Head of caudate nucleus (tissue), 42 donors: ENCODE results near the gene TMEM31.
"Not testable (repeated sequence)": the region's sequence is repeated elsewhere in the genome, so short reads cannot be mapped to it uniquely, and the experiment has no call there.

Experiments
- DNase-seq, 42 donors: peaks; one replicate each; pipeline versions ENCODE4 v3.0.0 to v3.0.0-alpha.2; 2020 to 2021; ENCODE audit warnings: mixed read lengths in 7 of 42
- intact Hi-C: fragments of 100-400 bp; cut with DNase I; formaldehyde crosslinking; loops from one replicate; pipeline ENCODE4 v1.15.0; 2022

The TMEM31 gene

DNA sequence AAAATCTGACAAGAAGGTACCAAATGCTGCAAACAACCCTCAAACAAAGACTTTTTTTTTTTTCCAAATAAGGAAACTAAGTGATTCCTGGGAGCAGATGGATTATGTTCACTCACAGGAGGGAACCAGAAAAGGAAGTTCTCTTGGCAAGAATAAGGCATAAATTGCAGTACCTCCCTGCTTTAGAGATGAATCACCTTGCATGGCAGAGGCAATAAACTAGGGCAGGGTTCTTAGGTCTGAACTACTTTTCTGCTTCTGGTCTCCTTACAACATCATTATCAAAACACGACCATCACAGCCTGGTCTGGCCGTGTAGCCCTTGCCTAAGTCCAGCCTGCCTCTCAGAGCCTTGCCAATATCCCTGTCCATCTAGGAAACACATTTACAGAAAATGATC, 6.3 kb downstream of the TMEM31 start:
- DNase-seq: no peak
- intact Hi-C loops: no loop called here

- intact Hi-C loops: no loop called here
- DNase-seq: no peak
These were observed 7.4 kb downstream of the TMEM31 start for GRCh38 chrX:103718120-103718519.

- DNase-seq: no peak
These were observed 11.8 kb downstream of the TMEM31 start for GRCh38 chrX:103722505-103722904.

GRCh38 chrX:103726477-103726876, 15.8 kb downstream of the TMEM31 start:
- no peak for DNase-seq
- intact Hi-C loops: no loop called here

More at GRCh38 chrX:103722505-103722904, 11.8 kb downstream of the TMEM31 start:
- intact Hi-C loops: no loop called here

GRCh38 chrX:103727115-103727514, 16.4 kb downstream of the TMEM31 start:
- intact Hi-C loops: no loop called here
- no peak for DNase-seq

DNA sequence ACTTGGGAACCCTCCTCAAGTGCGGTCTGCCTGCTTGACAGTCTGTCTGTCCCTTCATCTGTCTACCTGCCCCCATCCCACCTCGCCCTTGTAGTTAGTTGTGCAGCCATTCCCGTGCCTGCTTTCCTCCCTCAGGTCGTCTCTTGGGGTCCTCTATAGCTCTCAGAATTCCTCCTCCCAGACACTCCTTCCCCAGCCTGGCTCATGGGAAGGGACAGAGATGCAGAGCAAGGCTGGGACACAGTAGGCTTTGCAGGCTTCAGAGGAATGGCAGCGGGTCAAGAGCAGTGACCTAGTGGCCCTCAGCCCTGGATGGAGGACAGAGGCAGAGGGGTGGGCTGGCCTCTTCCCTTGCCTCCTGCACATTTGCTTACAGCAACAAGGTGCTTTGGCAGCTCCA, 18.3 kb downstream of the TMEM31 start:
- intact Hi-C loops: no loop called here
- DNase-seq: peak in 1 of 42 donors; percentile 5

GRCh38 chrX:103730147-103730795, 19.6 kb downstream of the TMEM31 start:
- peak in 1 of 42 donors; percentile 2 for DNase-seq
- intact Hi-C loops: no loop called here

- intact Hi-C loops: no loop called here
- no peak for DNase-seq
These were observed 20.2 kb downstream of the TMEM31 start for GRCh38 chrX:103730796-103731493.

GRCh38 chrX:103733017-103733416, 22.3 kb downstream of the TMEM31 start:
- intact Hi-C loops: no loop called here

DNA sequence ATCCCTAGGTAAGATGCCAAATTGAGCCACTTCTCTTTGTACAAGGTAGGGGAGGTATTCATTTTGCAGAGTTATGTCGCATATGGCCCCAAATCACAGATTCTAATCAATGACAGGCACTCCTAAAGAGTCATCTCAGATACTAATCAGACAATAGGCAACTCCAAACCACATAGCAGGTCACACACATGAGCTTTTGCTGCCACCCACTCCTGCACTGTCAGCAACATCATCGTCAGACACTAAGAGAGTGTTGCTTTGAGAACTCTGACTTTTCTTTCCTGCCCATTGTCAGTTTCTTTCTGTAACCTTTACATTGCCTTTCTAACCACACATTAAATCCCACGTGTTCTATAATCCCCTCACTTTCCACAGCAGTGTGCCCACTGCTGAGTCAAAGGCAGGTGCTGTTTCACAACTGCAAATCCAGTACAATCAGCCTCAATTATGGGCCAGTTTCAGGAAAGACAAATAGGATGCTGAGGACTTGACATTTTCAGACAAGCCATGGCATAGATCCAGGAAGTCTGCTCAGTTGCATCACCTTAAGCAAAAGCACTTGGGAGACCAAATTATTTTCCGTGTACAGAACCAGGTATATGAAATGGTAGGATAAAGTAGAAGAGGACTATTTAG, 23.5 kb downstream of the TMEM31 start:
- intact Hi-C loops: no loop called here
- DNase-seq: peak in 4 of 42 donors; percentile 2 to 40 (median 22)

More at GRCh38 chrX:103733017-103733416, 22.3 kb downstream of the TMEM31 start:
- no peak for DNase-seq

DNA sequence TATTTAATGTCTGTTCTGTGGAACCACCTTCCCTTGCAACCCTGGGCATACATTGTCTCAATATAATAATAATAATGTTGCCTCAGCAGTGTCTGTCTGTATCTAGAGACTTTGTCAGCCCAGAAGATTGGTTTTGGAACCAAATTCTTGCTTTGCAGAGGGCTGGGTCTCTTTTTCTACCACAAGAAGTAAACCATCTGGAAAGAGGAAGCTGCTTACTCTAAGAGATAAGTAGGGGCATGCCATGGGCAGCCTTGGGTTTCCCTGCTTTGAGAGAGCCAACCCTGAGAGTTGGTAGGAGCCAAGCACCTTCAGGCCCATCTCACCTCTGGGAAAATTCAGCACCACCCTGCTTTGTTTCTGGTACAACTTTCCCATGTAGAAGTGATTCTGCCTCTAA, 27.0 kb downstream of the TMEM31 start:
- intact Hi-C loops: no loop called here
- no peak for DNase-seq

DNA sequence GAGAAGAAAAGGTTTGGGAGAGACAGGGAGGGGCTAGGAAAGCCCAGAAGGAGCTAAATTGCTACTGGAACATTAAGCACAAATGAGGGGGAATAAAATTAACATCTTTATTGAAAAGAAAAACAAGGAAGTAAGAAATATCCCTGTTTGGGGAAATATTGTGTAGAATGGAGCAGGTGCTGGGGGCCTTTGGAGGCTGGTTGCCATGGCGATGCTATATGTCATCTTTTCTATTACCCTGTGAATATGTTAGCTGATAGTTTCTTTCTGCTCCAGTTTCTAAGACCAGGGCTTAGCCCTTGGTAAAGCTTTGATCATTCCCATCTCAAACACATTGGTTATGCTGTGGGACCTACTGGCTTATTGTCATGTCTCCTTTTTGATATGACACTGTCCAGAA, 28.7 kb downstream of the TMEM31 start:
- intact Hi-C loops: no loop called here
- no peak for DNase-seq

GRCh38 chrX:103741879-103742278, 31.2 kb downstream of the TMEM31 start:
- DNase-seq: no peak
- intact Hi-C loops: no loop called here

DNA sequence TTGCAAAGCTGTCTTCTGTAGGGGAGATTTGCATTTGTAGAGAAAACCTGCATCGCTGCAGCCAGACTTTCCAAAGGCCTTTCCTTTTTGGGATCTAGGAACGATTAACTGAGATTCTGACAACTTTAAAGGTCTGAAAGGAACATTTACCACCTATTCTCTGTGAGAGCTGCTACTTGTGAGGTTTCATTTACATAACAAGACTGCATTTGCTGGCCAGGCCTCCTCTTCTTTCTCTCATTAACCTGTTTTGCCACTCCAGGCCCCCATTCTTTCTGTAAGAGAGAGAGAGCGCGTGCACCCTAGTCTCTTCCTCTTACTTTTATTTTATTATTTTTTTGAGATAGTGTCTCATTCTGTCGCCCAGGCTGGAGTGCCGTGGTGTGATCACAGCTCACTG, 31.6 kb downstream of the TMEM31 start:
- intact Hi-C loops: no loop called here
- DNase-seq: no peak

DNA sequence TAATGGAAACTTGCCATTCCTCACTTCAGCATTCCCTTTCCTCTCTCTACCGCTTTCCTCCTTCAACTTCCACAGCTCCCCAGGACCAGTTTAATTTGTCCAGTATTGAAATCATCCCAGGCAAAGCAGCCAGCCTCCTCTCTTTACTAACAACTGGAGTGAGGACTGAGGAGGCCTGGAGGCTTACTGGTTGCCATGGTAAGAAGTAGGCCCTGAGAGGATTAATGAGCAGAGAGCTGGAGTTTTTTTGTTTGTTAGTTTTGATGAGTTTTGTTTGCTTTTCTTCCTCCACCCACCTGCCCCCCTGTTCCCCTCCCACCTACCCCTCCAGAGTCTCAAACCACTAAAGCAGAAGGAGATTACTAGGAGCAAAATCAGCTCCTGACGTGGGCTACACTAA, 36.5 kb downstream of the TMEM31 start:
- intact Hi-C loops: no loop called here
- no peak for DNase-seq

GRCh38 chrX:103754401-103754800, 43.7 kb downstream of the TMEM31 start:
- intact Hi-C loops: no loop called here
- no peak for DNase-seq

DNA sequence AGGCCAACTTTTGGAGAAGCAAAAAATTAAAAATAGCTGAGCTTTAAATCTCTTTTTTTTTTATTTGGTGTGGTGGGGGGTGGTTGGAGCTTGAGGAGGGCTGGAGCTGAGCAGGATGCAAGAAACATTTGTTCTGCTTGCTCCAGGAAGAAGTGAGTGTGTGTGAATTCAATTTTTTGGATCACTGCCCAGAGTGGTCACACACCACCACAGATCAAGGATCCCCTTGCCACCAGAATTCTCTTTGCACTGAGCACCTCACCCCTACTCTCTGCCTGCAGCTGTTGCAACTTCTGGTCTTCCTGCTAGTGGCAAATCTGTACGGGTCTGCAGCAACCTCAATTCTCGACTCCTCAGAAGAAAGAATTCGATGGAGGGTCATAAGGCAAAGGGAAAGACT, 46.0 kb downstream of the TMEM31 start:
- intact Hi-C loops: no loop called here
- DNase-seq: no peak

- intact Hi-C loops: no loop called here
- no peak for DNase-seq
These were observed 47.8 kb downstream of the TMEM31 start for GRCh38 chrX:103758555-103758954.

- DNase-seq, intact Hi-C loops: not testable (repeated sequence)
These were observed 52.8 kb downstream of the TMEM31 start for GRCh38 chrX:103763541-103763940.
